Stomach (tissue), 4 donors: ENCODE data around the gene SYNE2.

Experiments
- CTCF ChIP-seq, 7 experiments: fragments of 450-650 bp in 4 of 7; fragments of 200-600 bp in 3 of 7; sonication (generic) in 3 of 7; IDR thresholded peaks; one replicate each; pipeline ENCODE4 v1.5.1; 2016 to 2019; ENCODE audit warnings: antibody characterized with exemption in 7 of 7, control low read depth in 2 of 7, mild to moderate bottlenecking in 1 of 7
- EP300 ChIP-seq: sonication (generic); formaldehyde crosslinking; IDR thresholded peaks from one replicate; pipeline ENCODE4 v1.6.1; 2017; ENCODE audit warnings: antibody characterized with exemption
- POLR2A ChIP-seq, 4 donors: fragments of 450-650 bp; IDR thresholded peaks; one replicate each; pipeline ENCODE4 v1.6.1; 2016; ENCODE audit warnings: antibody characterized with exemption in 4 of 4, control low read depth in 2 of 4, mild to moderate bottlenecking in 1 of 4, moderate library complexity in 1 of 4

GRCh38 chr14:63940387-63940786, 87.6 kb downstream of the SYNE2 start:
- TF ChIP-seq EP300 (no peak), CTCF (IDR thresholded peaks at IDR 0.05) (no peak), POLR2A (IDR thresholded peaks at IDR 0.05) (no peak)
